Calu3 (cell line): ENCODE measurements around the gene SMYD5. TPM values are rescaled to one million over a fixed set of nuclear protein-coding genes. Genes with fewer than 3 reads are reported as not detected.
"Not testable (repeated sequence)": the region's sequence is repeated elsewhere in the genome, so short reads cannot be mapped to it uniquely, and the experiment has no call there.

Source experiments
- BruUV-seq: library from RNA; stranded (reverse); fragments of 400-500 nt; replicated peaks from 2 replicates; lab custom pipeline; 2021; lab: Mats Ljungman, UMichigan
- CTCF ChIA-PET: fragments of 300-600 bp; sonication (Branson Sonifier 250); formaldehyde crosslinking; loops from one replicate; lab custom pipeline; 2022; ENCODE audit warnings: antibody characterized with exemption; lab: Charles Lee
- DNase-seq: peaks from one replicate; pipeline ENCODE4 v3.0.0; 2022
- H3K27ac Mint-ChIP-seq: one replicate; pipeline ENCODE4 v1.8.0; 2022; ENCODE audit warnings: mixed read lengths; ENCODE audit not compliant: unreplicated experiment
- H3K27me3 Mint-ChIP-seq: one replicate; pipeline ENCODE4 v1.8.0; 2022; ENCODE audit warnings: mixed read lengths; ENCODE audit not compliant: unreplicated experiment
- H3K36me3 Mint-ChIP-seq: one replicate; pipeline ENCODE4 v1.8.0; 2022; ENCODE audit warnings: mild to moderate bottlenecking, moderate library complexity, mixed read lengths; ENCODE audit not compliant: insufficient read depth, unreplicated experiment
- H3K4me1 Mint-ChIP-seq: one replicate; pipeline ENCODE4 v1.8.0; 2022; ENCODE audit warnings: mild to moderate bottlenecking, low read depth, mixed read lengths; ENCODE audit not compliant: unreplicated experiment
- H3K4me3 Mint-ChIP-seq: one replicate; pipeline ENCODE4 v1.8.0; 2022; ENCODE audit warnings: mild to moderate bottlenecking, low read depth, moderate library complexity, mixed read lengths; ENCODE audit not compliant: unreplicated experiment
- H3K9me3 Mint-ChIP-seq: one replicate; pipeline ENCODE4 v1.8.0; 2022; ENCODE audit warnings: low read depth, mixed read lengths; ENCODE audit not compliant: unreplicated experiment
- intact Hi-C: fragments of 100-400 bp; cut with micrococcal nuclease; formaldehyde crosslinking; loops from one replicate; pipeline ENCODE4 v1.10.0; 2022; ENCODE audit not compliant: unreplicated experiment
- total RNA-seq: library from RNA; stranded (reverse); gene quantifications from 2 replicates; pipeline ENCODE4 v1.2.3, GENCODE V29; 2022
- TF ChIP-seq, protein P1 (sequence below): fragments of 200-600 bp; IDR thresholded peaks from one replicate; pipeline ENCODE4 v1.8.0; 2022; ENCODE audit warnings: antibody characterized with exemption; ENCODE audit not compliant: unreplicated experiment

Gene SMYD5
- total RNA-seq, 1 experiment from 2014 or later, result 32.1 TPM

DNA sequence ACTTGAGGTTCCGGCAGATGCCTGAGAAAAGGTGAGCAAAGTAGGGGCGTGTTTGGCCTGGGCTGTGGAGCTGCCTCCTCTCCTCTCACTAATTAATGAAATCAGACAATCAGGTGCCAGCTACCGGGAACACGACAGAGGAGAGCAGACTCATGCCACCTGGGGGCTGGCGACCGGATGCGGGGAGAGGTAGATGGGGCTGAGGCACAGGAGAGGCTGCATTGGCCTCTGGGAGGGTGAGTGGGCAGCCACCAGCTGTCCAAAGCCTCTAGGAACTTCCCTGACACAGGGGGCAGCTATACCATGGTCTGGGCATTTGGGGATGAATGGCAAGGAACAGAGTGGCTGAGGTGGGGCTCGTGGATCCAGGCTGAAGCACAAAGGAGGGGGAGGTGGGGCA, 45.2 kb downstream of the SMYD5 start:
- TF ChIP-seq, protein P1, sequence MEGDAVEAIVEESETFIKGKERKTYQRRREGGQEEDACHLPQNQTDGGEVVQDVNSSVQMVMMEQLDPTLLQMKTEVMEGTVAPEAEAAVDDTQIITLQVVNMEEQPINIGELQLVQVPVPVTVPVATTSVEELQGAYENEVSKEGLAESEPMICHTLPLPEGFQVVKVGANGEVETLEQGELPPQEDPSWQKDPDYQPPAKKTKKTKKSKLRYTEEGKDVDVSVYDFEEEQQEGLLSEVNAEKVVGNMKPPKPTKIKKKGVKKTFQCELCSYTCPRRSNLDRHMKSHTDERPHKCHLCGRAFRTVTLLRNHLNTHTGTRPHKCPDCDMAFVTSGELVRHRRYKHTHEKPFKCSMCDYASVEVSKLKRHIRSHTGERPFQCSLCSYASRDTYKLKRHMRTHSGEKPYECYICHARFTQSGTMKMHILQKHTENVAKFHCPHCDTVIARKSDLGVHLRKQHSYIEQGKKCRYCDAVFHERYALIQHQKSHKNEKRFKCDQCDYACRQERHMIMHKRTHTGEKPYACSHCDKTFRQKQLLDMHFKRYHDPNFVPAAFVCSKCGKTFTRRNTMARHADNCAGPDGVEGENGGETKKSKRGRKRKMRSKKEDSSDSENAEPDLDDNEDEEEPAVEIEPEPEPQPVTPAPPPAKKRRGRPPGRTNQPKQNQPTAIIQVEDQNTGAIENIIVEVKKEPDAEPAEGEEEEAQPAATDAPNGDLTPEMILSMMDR, result no peak
- intact Hi-C loops, result no loop called here
- Mint-ChIP-seq H3K9me3 (no peaks in the 10 kb centered on the region), H3K27ac (no peak overlapping the region), H3K27me3 (no peaks in the 10 kb centered on the region), H3K36me3 (peaks cover 25% of the 10 kb centered on the region), H3K4me1 (no peaks in the 10 kb centered on the region), H3K4me3 (no peak overlapping the region)
- DNase-seq, result no peak
- BruUV-seq, result no TSS peak
- CTCF ChIA-PET, result no interaction called here

DNA sequence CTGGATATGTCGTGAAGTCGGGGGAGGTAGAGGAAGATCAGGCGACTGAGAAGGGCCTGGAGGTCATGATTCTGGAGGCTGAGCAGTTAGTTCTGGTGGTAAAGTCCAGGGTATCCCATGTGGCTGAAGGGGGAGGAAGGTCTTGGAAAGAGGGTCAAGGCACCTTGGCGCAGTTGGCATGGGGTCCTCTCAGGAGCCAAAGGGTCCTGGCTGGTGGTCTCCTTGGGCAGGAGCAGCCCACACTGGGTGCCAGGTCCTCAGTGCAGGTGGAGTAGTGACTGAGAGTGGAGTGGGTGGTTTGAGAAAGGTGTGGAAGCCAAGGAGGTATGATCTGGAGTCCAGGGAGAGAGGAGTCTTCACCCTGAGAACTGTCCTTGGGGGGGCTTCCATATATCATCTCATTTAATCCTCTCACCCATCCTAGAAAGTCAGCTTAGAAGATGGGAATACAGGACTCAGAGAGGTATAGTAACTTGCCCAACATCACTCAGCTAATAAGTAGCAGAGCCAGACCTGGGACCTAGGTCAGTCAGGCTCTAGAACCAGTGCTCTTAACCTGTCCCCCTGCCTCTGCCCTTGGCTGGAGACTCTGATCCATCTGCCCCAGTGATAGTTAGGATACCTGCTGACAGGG, 45.8 kb downstream of the SMYD5 start:
- Mint-ChIP-seq H3K27ac (no peak overlapping the region), H3K4me3 (no peak overlapping the region), H3K27me3 (no peaks in the 10 kb centered on the region), H3K4me1 (no peaks in the 10 kb centered on the region), H3K9me3 (no peaks in the 10 kb centered on the region), H3K36me3 (peaks cover 20% of the 10 kb centered on the region)
- intact Hi-C loops, result no loop called here
- CTCF ChIA-PET, result no interaction called here
- TF ChIP-seq, protein P1, result no peak
- no TSS peak for BruUV-seq
- no peak for DNase-seq

DNA sequence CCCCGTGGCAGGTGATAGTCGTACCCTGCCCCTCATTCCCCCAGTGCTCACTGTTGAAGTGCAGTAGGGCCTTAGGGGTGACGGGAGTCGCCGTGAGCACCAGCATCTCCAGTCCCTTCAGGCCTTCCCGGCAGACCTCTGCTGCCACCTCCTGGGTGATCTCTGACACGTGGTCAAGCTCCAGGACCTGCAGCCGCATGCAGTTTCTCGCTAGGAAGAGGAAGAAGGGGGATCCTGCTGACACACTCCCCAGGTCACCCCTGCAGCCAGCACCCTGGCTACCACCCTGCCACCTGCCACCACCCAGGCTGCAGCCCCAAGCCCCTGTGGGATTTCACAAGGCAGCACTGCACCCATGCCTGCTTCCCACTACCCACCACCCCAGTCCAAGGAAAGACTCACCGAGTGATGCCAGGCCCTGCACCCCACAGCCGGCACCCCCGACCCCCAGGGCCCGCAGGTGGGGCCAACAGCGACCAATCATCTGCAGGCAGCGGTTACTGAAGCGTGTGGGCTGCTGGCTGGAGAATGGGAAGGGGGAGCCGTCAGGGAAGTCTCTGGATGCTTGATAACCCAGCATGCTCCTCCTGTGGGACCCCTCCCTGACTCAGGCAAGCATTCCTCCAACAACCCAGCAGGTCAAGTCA, 46.4 kb downstream of the SMYD5 start:
- peak; percentile 49 for DNase-seq
- no peaks in the 10 kb centered on the region for H3K27me3 Mint-ChIP-seq
- intact Hi-C loops, result no loop called here
- H3K27ac Mint-ChIP-seq, result no peak overlapping the region
- peaks cover 14% of the 10 kb centered on the region for H3K36me3 Mint-ChIP-seq
- TF ChIP-seq, protein P1, result peak; percentile 56
- no peak overlapping the region for H3K4me3 Mint-ChIP-seq
- CTCF ChIA-PET, result no interaction called here
- no peaks in the 10 kb centered on the region for H3K4me1 Mint-ChIP-seq
- no TSS peak for BruUV-seq
- no peaks in the 10 kb centered on the region for H3K9me3 Mint-ChIP-seq

DNA sequence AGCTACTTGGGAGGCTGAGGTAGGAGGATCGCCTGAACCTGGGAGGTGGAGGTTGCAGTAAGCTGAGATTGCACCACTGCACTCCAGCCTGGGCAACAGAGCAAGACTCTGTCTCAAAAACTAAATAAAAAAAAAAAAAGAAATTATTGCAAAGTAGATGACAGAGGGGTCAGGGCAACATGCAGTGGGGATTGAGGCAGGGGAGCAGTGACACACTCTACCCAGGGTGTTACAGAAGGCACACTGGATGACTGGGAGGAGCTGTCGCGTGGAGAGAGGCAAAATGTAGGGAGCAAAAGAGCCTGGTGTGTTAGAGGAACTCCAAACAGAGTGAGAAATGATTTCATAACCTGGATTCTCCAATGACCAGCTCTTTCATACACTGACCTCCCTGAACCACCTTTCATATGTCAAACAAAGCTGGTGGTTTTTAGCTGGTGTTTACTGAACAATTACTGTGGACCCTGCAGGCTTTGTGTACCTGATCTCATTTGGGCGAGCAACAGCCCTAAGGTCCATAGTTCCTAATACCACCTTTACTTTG, 48.1 kb downstream of the SMYD5 start:
- DNase-seq, result no peak
- H3K4me1 Mint-ChIP-seq, result peaks cover 7% of the 10 kb centered on the region
- intact Hi-C loops, result no loop called here
- H3K9me3 Mint-ChIP-seq, result no peaks in the 10 kb centered on the region
- no peak overlapping the region for H3K4me3 Mint-ChIP-seq
- TF ChIP-seq, protein P1, result no peak
- BruUV-seq, result no TSS peak
- no peak overlapping the region for H3K27ac Mint-ChIP-seq
- H3K36me3 Mint-ChIP-seq, result peaks cover 14% of the 10 kb centered on the region
- CTCF ChIA-PET, result no interaction called here
- H3K27me3 Mint-ChIP-seq, result no peaks in the 10 kb centered on the region

DNA sequence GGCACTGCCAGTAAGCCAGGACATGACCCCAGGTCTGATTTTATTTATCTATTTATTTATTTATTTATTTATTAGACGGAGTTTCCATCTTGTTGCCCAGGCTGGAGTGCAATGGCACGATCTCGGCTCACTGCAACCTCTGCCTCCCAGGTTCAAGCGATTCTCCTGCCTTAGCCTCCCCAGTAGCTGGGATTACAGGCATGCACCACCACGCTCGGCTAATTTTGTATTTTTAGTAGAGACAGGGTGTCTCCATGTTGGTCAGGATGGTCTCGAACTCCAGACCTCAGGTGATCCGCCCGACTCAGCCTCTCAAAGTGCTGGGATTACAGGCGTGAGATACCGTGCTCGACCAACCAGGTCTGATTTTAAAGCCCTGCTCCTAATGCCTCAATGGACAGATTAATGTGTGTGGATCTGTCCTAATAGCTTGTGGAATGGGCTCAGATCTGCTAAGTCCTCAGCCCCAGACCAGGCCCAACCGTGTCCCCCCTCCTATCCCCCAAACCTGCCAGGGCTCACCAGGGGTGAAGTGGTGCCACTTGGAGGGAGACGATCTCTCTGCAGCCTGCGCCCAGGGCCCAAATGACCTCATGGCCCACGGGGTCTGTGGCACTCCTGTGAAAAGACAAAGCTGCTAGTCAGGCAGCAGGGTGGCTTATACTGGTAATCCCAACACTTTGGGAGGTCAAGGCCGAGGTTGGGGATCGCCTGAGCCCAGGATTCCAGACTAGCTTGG, 48.8 kb downstream of the SMYD5 start:
- H3K4me3 Mint-ChIP-seq, DNase-seq, BruUV-seq, intact Hi-C loops, H3K9me3 Mint-ChIP-seq, CTCF ChIA-PET, H3K27ac Mint-ChIP-seq, H3K27me3 Mint-ChIP-seq: not testable (repeated sequence)
- H3K4me1 Mint-ChIP-seq, result peaks cover 14% of the 10 kb centered on the region
- peaks cover 16% of the 10 kb centered on the region for H3K36me3 Mint-ChIP-seq
